IMR-90 (cell line): Measurements from ENCODE around the gene MVP. TPM values are rescaled to one million over a fixed set of nuclear protein-coding genes. Genes with fewer than 3 reads are reported as not detected.

Experiments
- ATAC-seq: fragments of 200-7000 bp; cut with Tn5 transposase; 2 replicates; pipeline ENCODE4 v1.9.1; 2020; ENCODE audit warnings: low read depth, mild to moderate bottlenecking, moderate library complexity
- BruUV-seq: library from RNA; stranded (reverse); fragments of 400-500 nt; replicated peaks from 2 replicates; lab custom pipeline; 2021; lab: Mats Ljungman, UMichigan
- CTCF ChIA-PET: fragments of 300-600 bp; formaldehyde crosslinking; extraction: SDS; loops from one replicate; lab custom pipeline; 2021; ENCODE audit warnings: antibody characterized with exemption; lab: Yijun Ruan, JAX
- POLR2A ChIA-PET: fragments of 300-600 bp; sonication (Branson Sonifier 250); formaldehyde crosslinking; loops from one replicate; lab custom pipeline; 2022; ENCODE audit warnings: antibody characterized with exemption; ENCODE audit not compliant: unreplicated experiment; lab: Charles Lee
- DNase-seq: peaks from one replicate; pipeline ENCODE4 v3.0.0; 2013
- H2AFZ ChIP-seq: replicated peaks from 2 replicates; pipeline ENCODE3; 2013; ENCODE audit warnings: low read length, mild to moderate bottlenecking; ENCODE audit not compliant: poor library complexity
- H2AK5ac ChIP-seq: 2 replicates; pipeline ENCODE4 v1.6.1; 2013; ENCODE audit warnings: low read depth, low read length, inconsistent platforms
- H2AK9ac ChIP-seq: replicated peaks from 2 replicates; pipeline ENCODE3; 2013; ENCODE audit warnings: mild to moderate bottlenecking, low read depth, low read length, moderate library complexity; ENCODE audit not compliant: poor library complexity
- H2BK120ac ChIP-seq: 2 replicates; pipeline ENCODE4 v1.6.1; 2013; ENCODE audit warnings: low read depth, low read length, inconsistent platforms
- H2BK15ac ChIP-seq: 3 replicates; pipeline ENCODE4 v1.6.1; 2013; ENCODE audit warnings: low read depth, low read length, inconsistent platforms
- H2BK20ac ChIP-seq: 2 replicates; pipeline ENCODE4 v1.6.1; 2013; ENCODE audit warnings: low read depth, mild to moderate bottlenecking, inconsistent platforms, low read length, moderate library complexity
- H2BK5ac ChIP-seq: 2 replicates; pipeline ENCODE4 v1.6.1; 2013; ENCODE audit warnings: mild to moderate bottlenecking, low read depth, low read length, inconsistent platforms; ENCODE audit not compliant: poor library complexity, severe bottlenecking
- H3K14ac ChIP-seq: replicated peaks from 2 replicates; pipeline ENCODE4 v1.6.1; 2013; ENCODE audit warnings: low read depth, low read length, inconsistent platforms
- H3K18ac ChIP-seq: 2 replicates; pipeline ENCODE4 v1.6.1; 2013; ENCODE audit warnings: low read depth, low read length, control low read depth
- H3K23ac ChIP-seq: 2 replicates; pipeline ENCODE4 v1.6.1; 2013; ENCODE audit warnings: low read depth, low read length, inconsistent platforms
- H3K27ac ChIP-seq: 2 replicates; pipeline ENCODE4 v1.5.1; 2013; ENCODE audit warnings: mild to moderate bottlenecking, control low read depth, low read length; ENCODE audit not compliant: insufficient read depth
- H3K27me3 ChIP-seq: 2 replicates; pipeline ENCODE4 v1.6.1; 2013; ENCODE audit warnings: low read length; ENCODE audit not compliant: control insufficient read depth, insufficient read depth
- H3K36me3 ChIP-seq: 2 replicates; pipeline ENCODE4 v1.6.1; 2013; ENCODE audit warnings: low read length, mixed read lengths; ENCODE audit not compliant: control insufficient read depth, insufficient read depth
- H3K4ac ChIP-seq: 2 replicates; pipeline ENCODE4 v1.6.1; 2013; ENCODE audit warnings: low read depth, low read length, inconsistent platforms
- H3K4me1 ChIP-seq: 2 replicates; pipeline ENCODE4 v1.6.1; 2013; ENCODE audit warnings: low read length, mixed read lengths; ENCODE audit not compliant: control insufficient read depth, insufficient read depth
- H3K4me2 ChIP-seq: 2 replicates; pipeline ENCODE4 v1.6.1; 2013; ENCODE audit warnings: low read depth, mild to moderate bottlenecking, control low read depth, low read length, moderate library complexity
- H3K4me3 ChIP-seq: 2 replicates; pipeline ENCODE4 v1.5.1; 2013; ENCODE audit warnings: low read depth, mild to moderate bottlenecking, control low read depth, low read length, moderate library complexity; ENCODE audit not compliant: insufficient read depth
- H3K56ac ChIP-seq: 2 replicates; pipeline ENCODE4 v1.6.1; 2013; ENCODE audit warnings: low read length, inconsistent platforms; ENCODE audit not compliant: insufficient read depth; ENCODE audit errors: extremely low read depth
- H3K79me1 ChIP-seq, 2 experiments: 2 replicates each; pipeline ENCODE4 v1.6.1; 2013; ENCODE audit warnings: low read length in 2 of 2, inconsistent platforms in 1 of 2, low read depth in 1 of 2
- H3K9ac ChIP-seq: 2 replicates; pipeline ENCODE4 v1.6.1; 2013; ENCODE audit warnings: low read depth, low read length, control low read depth
- H3K9me1 ChIP-seq: 2 replicates; pipeline ENCODE4 v1.6.1; 2013; ENCODE audit warnings: low read length, inconsistent platforms; ENCODE audit not compliant: insufficient read depth
- H3K9me3 ChIP-seq: 2 replicates; pipeline ENCODE4 v1.6.1; 2013; ENCODE audit warnings: low read length; ENCODE audit not compliant: control insufficient read depth, insufficient read depth
- H4K20me1 ChIP-seq: 2 replicates; pipeline ENCODE4 v1.6.1; 2013; ENCODE audit warnings: low read length, inconsistent platforms; ENCODE audit not compliant: insufficient read depth
- H4K5ac ChIP-seq: 2 replicates; pipeline ENCODE4 v1.6.1; 2013; ENCODE audit warnings: mild to moderate bottlenecking, low read depth, low read length, control low read depth
- H4K8ac ChIP-seq, 2 experiments: 2 replicates each; pipeline ENCODE4 v1.6.1; 2013; ENCODE audit warnings: low read depth in 2 of 2, low read length in 2 of 2, control low read depth in 1 of 2, inconsistent platforms in 1 of 2
- H4K91ac ChIP-seq: 2 replicates; pipeline ENCODE4 v1.6.1; 2013; ENCODE audit warnings: low read depth, low read length, inconsistent platforms; ENCODE audit not compliant: insufficient read depth
- BHLHE40 ChIP-seq: fragments of 150-350 bp; IDR thresholded peaks from 2 replicates; pipeline ENCODE4 v1.6.1; 2016; ENCODE audit warnings: mild to moderate bottlenecking, low read depth, low read length
- CEBPB ChIP-seq: IDR thresholded peaks from 2 replicates; pipeline ENCODE4 v1.6.1; 2012; ENCODE audit warnings: low read depth, low read length, improper control_type of control experiment
- CHD1 ChIP-seq: IDR thresholded peaks from 2 replicates; pipeline ENCODE4 v1.6.1; 2012; ENCODE audit warnings: low read depth, low read length, improper control_type of control experiment
- ELK1 ChIP-seq: fragments of 150-350 bp; IDR thresholded peaks from 2 replicates; pipeline ENCODE4 v1.6.1; 2016; ENCODE audit warnings: low read depth, mild to moderate bottlenecking, low read length, moderate library complexity, borderline replicate concordance
- MAFK ChIP-seq: IDR thresholded peaks from 2 replicates; pipeline ENCODE4 v1.6.1; 2012; ENCODE audit warnings: low read depth, low read length, improper control_type of control experiment
- MAZ ChIP-seq: IDR thresholded peaks from 2 replicates; pipeline ENCODE4 v1.6.1; 2012; ENCODE audit warnings: low read depth, mild to moderate bottlenecking, low read length, improper control_type of control experiment, moderate library complexity, borderline replicate concordance
- MXI1 ChIP-seq: IDR thresholded peaks from 2 replicates; pipeline ENCODE4 v1.6.1; 2012; ENCODE audit warnings: low read depth, mild to moderate bottlenecking, low read length, moderate library complexity, borderline replicate concordance
- NFE2L2 ChIP-seq: fragments of 150-350 bp; IDR thresholded peaks from 2 replicates; pipeline ENCODE4 v1.6.1; 2016; ENCODE audit warnings: low read depth, mild to moderate bottlenecking, low read length
- POLR2A ChIP-seq: IDR thresholded peaks from 2 replicates; pipeline ENCODE4 v1.6.1; 2012; ENCODE audit warnings: mild to moderate bottlenecking, low read depth, low read length
- RCOR1 ChIP-seq: IDR thresholded peaks from 2 replicates; pipeline ENCODE4 v1.6.1; 2012; ENCODE audit warnings: mild to moderate bottlenecking, low read length, improper control_type of control experiment; ENCODE audit not compliant: insufficient replicate concordance
- RFX5 ChIP-seq: IDR thresholded peaks from 2 replicates; pipeline ENCODE4 v1.8.0; 2012; ENCODE audit warnings: low read depth, mild to moderate bottlenecking, low read length, moderate library complexity
- SMC3 ChIP-seq: fragments of 150-350 bp; IDR thresholded peaks from 2 replicates; pipeline ENCODE4 v1.6.1; 2016; ENCODE audit warnings: low read depth, mild to moderate bottlenecking, antibody characterized with exemption, low read length, moderate library complexity
- WGBS, 2 experiments: methylation state at CpG; one replicate each; pipeline versions ENCODE4 v1.1.5 to v1.1.7; 2013; ENCODE audit warnings: missing lambda C conversion rate in 2 of 2; ENCODE audit not compliant: insufficient read length in 1 of 2; ENCODE audit errors: extremely low coverage in 2 of 2; 5-methylcytosine and 5-hydroxymethylcytosine counted together
- dilution Hi-C: fragments of 300-500 bp; cut with HindIII; formaldehyde crosslinking; loops from one replicate; pipeline ENCODE4 v1.14.3; 2018; ENCODE audit warnings: low sequenced_read_pairs; ENCODE audit not compliant: unreplicated experiment
- in situ Hi-C: fragments of 300-500 bp; cut with MboI; formaldehyde crosslinking; loops from 3 replicates; pipeline ENCODE4 v1.14.3; 2019; ENCODE audit warnings: low sequenced_read_pairs, inconsistent platforms, mixed read lengths
- intact Hi-C: fragments of 100-400 bp; cut with micrococcal nuclease; formaldehyde crosslinking; loops from 2 replicates; pipeline ENCODE4 v1.10.0; 2022
- polyA plus RNA-seq, 3 experiments: library from polyadenylated mRNA; depleted of rRNA; stranded (reverse); fragments of >200 nt; gene quantifications; 2 replicates each; pipeline ENCODE4 v1.2.3, GENCODE V29; 2012; ENCODE audit warnings: low replicate concordance in 1 of 3
- total RNA-seq: library from RNA; depleted of rRNA; stranded (reverse); fragments of >200 nt; gene quantifications from 2 replicates; pipeline ENCODE4 v1.2.3, GENCODE V29; 2012
- TF ChIP-seq, protein P1 (sequence below): conservative IDR thresholded peaks from 2 replicates; pipeline ENCODE4 v1.5.1; 2012; ENCODE audit warnings: mild to moderate bottlenecking, low read depth, low read length, improper control_type of control experiment
- TF ChIP-seq, protein P2 (sequence below): fragments of 150-350 bp; IDR thresholded peaks from 2 replicates; pipeline ENCODE4 v1.6.1; 2017; ENCODE audit warnings: mild to moderate bottlenecking, antibody characterized with exemption, low read length, low read depth

The MVP gene
- total and polyA plus RNA-seq, 2 of the 4 experiments (the other 2 are of a cell fraction): 204 to 319 TPM

DNA sequence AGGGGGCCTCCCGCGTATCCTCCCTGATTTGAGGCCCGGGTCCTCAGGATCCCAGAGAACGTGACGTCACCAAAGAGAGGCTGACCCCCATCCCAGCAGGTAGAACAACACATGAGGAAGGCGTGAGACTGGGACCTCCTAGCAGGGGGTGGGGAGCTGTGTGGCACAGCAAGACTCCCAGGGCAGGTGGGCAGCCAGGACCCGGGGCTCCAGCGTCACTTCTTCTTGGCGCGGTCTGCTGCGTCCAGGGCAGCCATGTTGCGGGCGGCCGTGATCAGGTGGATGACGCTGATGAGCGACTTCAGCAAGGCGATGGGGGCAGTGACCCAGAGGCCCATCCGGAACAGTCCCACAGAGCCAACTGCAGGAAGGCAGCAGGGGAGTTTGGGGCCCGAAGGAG, 38.7 kb downstream of the MVP start:
- no peak overlapping the region for H3K4me3 ChIP-seq
- H2BK15ac ChIP-seq: no peak overlapping the region
- H3K23ac ChIP-seq: no peak overlapping the region
- no peaks in the 10 kb centered on the region for H3K27me3 ChIP-seq
- H2AFZ ChIP-seq: no peak overlapping the region
- POLR2A ChIA-PET: no interaction called here
- H3K9me1 ChIP-seq: peaks cover 9% of the 10 kb centered on the region
- dilution Hi-C loops (no loop called here), intact Hi-C loops (no loop called here), in situ Hi-C loops (no loop called here)
- H3K27ac ChIP-seq: no peak overlapping the region
- no peak overlapping the region for H3K56ac ChIP-seq
- H3K14ac ChIP-seq: no peak overlapping the region
- no peak for DNase-seq
- no peaks in the 10 kb centered on the region; the same call in 1 of the 2 replicates for H4K20me1 ChIP-seq
- H3K9ac ChIP-seq: no peak overlapping the region
- H3K4me2 ChIP-seq: no peak overlapping the region
- no peak overlapping the region for H2BK20ac ChIP-seq
- H2BK120ac ChIP-seq: no peak overlapping the region
- no peak for TF ChIP-seq MAFK
- no peak for TF ChIP-seq NFE2L2
- TF ChIP-seq MXI1: no peak
- TF ChIP-seq, protein P1, sequence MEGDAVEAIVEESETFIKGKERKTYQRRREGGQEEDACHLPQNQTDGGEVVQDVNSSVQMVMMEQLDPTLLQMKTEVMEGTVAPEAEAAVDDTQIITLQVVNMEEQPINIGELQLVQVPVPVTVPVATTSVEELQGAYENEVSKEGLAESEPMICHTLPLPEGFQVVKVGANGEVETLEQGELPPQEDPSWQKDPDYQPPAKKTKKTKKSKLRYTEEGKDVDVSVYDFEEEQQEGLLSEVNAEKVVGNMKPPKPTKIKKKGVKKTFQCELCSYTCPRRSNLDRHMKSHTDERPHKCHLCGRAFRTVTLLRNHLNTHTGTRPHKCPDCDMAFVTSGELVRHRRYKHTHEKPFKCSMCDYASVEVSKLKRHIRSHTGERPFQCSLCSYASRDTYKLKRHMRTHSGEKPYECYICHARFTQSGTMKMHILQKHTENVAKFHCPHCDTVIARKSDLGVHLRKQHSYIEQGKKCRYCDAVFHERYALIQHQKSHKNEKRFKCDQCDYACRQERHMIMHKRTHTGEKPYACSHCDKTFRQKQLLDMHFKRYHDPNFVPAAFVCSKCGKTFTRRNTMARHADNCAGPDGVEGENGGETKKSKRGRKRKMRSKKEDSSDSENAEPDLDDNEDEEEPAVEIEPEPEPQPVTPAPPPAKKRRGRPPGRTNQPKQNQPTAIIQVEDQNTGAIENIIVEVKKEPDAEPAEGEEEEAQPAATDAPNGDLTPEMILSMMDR: no peak
- no peak for TF ChIP-seq RFX5
- TF ChIP-seq RCOR1: no peak
- TF ChIP-seq, protein P2, sequence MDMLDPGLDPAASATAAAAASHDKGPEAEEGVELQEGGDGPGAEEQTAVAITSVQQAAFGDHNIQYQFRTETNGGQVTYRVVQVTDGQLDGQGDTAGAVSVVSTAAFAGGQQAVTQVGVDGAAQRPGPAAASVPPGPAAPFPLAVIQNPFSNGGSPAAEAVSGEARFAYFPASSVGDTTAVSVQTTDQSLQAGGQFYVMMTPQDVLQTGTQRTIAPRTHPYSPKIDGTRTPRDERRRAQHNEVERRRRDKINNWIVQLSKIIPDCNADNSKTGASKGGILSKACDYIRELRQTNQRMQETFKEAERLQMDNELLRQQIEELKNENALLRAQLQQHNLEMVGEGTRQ: no peak
- TF ChIP-seq POLR2A: no peak
- TF ChIP-seq BHLHE40: no peak
- TF ChIP-seq MAZ: no peak
- no peak for TF ChIP-seq CEBPB
- no peak for TF ChIP-seq SMC3
- no peak for TF ChIP-seq CHD1
- TF ChIP-seq ELK1: no peak
- CTCF ChIA-PET: interaction anchor here (1.9 kb wide), 1 partner anchor 10 kb away, joined by 6 read pairs; no protein-coding TSS in a partner anchor
- H3K79me1 ChIP-seq: peaks cover 7 to 30% of the 10 kb centered on the region in 2 experiments; a peak in 3 of 4 replicates
- H4K5ac ChIP-seq: no peak overlapping the region
- no peaks in the 10 kb centered on the region for H3K9me3 ChIP-seq
- 94% methylated on average over 6 of the region's 19 CpGs; no CpG with 5 or more reads in 1 of the 2 experiments for WGBS, 2 experiments
- H3K36me3 ChIP-seq: peaks cover 22% of the 10 kb centered on the region
- no peak overlapping the region for H4K8ac ChIP-seq
- BruUV-seq: no TSS peak
- no peak for ATAC-seq
- H4K91ac ChIP-seq: no peak overlapping the region
- no peak overlapping the region for H3K18ac ChIP-seq
- no peak overlapping the region for H2AK5ac ChIP-seq
- no peak overlapping the region for H2BK5ac ChIP-seq
- H2AK9ac ChIP-seq: no peak overlapping the region
- no peak overlapping the region for H3K4ac ChIP-seq
- peaks cover 4% of the 10 kb centered on the region; the same call in 1 of the 2 replicates for H3K4me1 ChIP-seq
